Stimulated activated CD8-positive, alpha-beta memory T cell treated with anti-CD3 and anti-CD28 coated beads, Interleukin-7, amount 100 ng/mL, for 4 hours (primary cell): ENCODE results near the gene UBL4A.
A peak's percentile ranks its signal among the peaks of the same experiment; 100 is the strongest.
"Not testable (repeated sequence)": the region's sequence is repeated elsewhere in the genome, so short reads cannot be mapped to it uniquely, and the experiment has no call there.

Experiments used
- DNase-seq, 2 donors: peaks; one replicate each; pipeline ENCODE4 v3.0.0-alpha.2; 2020; ENCODE audit warnings: low read depth in 2 of 2

UBL4A gene

DNA sequence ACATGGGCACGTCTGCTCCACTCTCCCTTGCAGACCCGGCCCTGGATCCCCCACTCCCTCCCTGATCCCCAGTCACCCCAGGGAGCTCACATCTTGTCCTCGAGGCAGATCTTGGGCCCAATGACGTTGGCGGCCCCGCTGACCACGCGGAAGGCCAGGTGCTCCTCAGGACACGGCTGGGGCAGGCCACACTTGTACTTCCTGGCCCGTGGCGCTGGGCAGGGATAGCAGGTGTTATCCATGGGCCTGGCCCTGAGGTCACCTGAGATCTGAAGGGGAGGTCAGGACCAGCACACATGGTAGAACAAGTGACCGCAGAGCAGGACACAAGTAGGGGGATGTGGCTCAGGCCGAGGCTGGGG lies 21.9 kb upstream of the UBL4A start:
- DNase-seq, result no peak

DNA sequence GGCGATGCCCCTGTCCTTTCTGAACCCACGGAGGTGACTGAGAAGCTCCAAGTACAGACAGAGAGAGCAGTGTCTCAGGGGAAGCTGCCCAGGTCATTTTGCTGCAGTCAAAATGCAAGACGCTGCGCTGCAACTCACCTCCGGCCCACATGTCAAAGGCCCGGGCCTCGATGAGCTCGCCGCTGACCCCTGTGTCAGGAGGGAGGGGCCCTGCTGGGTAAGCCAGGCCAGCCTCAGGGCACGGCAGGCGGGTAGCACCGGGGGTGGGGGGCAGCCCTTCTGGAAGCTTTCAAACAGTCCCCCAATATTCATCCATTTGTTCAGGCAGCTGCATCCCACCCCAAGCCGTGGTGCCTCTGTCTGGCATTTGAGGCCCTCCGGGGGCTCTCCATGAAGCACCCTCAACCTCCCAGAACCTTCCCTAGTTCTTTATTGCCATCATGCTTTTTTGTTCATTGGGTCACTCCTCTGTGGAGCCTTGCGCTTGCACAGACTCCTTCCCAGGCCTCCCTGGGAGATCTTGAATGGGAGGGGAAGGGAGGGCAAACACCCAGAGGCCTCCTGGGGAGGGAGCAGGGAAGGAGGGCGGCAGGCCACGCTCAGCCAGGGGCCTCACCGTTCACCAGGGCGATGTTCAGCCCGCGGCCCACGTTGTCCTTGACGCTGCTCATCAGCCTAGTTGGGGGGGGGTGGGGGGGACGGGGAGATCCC lies 21.4 kb upstream of the UBL4A start:
- DNase-seq, result no peak

DNA sequence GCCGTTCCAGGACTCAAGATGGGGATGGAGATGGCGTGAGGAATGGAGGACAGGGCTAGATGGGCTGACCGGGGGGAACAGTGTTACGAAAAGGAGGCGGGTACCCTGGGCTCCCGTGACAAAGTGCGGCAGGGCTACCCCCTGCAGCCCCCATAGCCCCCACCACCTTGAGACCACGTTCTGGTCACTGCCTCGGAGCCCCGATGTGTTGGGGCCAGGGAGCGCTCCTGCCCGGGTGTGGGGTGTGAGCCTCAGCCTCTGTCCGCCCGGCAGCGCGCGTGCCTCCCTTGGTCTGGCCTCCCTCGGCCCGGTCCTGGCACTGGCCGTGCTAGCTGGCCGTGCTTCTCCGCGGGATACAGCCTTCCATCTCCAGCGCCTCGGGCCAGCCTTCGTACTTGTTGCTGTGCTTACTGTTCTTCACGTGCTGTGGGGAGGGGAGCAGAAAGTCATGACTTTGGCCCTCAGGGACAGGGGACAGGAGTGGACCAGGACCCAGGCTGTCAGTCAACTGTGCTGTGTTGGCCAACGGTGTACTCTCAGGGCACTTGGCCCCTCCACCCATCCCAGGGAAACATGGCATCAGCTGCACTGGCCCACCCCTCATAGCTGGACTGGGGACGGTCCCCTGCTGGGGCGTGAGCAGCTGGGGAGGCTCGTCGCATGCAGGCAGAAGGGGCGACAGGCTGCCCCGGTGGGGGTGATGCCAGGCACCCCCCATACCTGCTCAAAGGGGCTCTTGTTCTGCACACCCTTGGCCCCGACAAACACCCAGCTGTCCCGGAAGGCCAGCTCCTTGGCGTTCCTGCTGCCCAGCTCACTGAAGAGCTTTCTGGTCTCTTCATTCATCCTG lies 20.3 kb upstream of the UBL4A start:
- no peak for DNase-seq

DNA sequence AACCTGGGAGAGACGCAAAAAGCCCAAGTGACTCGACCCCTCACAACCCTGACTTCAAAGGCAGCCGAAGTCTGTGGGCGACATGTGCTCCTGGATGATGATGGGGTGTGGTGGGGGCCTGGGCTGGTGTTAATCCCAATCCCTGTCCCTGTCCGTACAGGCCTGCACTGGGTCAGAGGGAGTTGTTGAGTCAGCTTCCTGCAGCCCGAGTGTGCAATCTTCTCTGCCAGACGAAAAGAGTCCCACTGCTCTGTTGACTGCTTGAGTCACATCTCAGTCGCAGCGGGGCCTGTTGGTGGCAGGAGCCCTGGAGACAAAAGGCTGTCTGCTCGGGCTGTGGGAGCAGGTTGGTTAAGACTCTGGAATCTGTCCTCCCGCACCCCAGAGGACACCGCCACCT lies 19.3 kb upstream of the UBL4A start:
- DNase-seq, result no peak

DNA sequence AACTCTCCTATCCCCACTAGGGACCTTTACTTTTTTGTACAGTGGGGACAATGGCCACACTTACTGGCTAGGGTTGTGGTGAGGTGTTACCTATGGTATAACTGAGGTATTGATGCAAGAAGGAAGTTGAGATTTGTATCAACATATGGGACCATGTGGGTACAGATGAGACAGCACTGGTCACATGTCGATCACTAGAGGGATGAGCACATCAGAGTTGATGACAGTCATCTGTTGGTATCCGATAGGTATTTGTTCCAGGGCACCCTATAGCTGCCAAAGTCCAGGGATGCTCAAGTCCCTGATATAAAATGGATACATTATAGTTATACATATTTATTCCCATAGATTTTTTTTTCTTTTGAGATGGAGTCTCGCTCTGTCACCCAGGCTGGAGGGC lies 16.6 kb upstream of the UBL4A start:
- DNase-seq, result no peak

DNA sequence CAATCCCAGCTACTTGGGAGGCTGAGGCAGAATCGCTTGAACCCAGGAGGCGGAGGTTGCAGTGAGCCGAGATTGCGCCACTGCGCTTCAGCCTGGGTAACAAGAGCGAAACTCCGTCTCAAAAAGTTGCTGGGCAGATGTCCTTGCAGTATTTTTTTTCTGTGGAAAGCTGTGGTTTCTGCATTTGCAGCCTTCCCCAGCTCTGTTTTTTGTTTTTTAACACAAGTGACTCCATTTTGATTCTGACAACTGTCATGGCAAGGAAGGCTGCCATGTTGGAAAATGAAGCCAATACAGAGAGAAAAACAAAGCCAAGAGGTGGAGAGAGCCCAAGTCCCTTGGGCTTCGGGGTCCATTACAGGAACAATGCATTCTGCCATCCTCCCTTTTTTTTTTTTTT lies 15.7 kb upstream of the UBL4A start:
- DNase-seq, result no peak

DNA sequence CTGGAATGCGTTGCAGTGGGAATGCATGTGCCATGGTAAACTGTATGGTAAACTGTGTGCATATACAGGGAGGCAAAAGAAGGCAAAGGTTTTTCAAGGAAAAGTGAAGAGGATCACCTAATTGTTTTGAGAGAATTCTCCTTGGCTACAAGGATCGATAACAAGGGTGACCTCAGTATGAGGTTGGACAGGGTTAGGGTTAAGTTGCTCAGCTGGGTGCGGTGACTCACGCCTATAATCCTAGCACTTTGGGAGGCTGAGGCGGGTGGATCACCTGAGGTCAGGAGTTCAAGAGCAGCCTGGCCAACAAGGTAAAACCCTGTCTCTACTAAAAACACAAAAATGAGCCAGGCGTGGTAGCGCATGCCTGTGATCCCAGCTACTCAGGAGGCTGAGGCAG lies 15.0 kb upstream of the UBL4A start:
- DNase-seq, result not testable (repeated sequence)

DNA sequence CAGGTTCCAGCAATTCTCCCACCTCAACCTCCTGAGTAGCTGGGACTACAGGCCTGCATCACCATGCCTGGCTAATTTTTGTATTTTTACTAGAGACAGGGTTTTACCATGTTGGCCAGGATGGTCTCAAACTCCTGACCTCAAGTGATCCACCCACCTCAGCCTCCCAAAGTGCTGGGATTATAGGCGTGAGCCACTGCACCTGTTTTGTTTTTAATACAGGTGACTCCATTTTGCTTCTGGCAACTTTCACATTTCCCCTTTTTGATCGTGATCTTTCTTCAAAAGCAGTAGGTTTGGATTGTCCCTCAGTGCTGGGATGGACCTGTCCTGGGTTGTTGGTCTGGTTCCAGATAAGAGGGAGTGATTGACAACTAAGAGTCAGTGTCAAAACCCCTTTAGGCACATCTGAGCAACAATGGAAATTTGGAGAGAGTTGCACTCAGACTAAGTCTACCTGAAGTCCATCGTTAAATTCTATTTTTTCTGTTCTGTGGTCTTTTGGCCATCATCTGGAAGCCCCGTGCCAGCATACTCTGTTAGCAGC lies 10.2 kb upstream of the UBL4A start:
- DNase-seq, result not testable (repeated sequence)

DNA sequence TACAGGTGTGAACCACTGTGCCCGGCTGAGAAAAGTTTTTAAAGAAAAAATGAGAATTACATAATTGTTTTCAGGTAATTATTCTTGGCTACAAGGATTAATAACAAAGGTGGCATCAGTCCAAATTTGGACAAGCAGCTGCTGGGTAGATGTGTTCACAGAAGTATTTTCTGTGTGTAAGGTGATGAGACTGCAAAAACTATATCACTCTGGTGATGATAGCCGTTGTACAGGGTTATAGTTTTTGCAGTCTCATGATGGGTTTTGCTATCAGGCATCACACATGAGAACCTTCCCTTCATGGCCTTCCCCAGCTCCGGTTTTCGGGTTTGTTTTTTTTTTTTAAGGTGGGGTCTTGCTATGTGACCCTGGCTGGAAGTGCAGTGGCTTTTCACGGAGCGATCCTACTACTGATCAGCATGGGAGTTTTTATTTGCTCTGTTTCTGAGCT lies 9.1 kb upstream of the UBL4A start:
- DNase-seq, result no peak

DNA sequence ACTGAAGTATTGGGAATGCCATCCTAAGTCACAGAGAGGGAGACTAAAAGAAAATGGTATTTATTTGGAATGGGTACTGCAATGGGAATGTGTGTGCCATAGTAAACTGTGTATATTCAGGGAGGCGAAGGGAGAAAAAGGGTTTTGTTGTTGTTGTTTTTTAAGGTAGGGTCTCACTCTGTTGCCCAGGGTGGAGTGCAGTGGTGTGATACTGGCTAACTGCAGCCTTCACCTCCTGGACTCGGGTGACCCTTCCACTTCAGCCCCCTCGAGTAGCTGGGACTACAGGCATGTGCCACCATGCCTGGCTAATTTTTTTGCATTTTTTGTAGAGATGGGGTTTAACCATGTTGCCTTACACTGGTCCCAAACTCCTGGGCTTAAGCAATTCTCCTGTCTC lies 8.3 kb upstream of the UBL4A start:
- no peak for DNase-seq

DNA sequence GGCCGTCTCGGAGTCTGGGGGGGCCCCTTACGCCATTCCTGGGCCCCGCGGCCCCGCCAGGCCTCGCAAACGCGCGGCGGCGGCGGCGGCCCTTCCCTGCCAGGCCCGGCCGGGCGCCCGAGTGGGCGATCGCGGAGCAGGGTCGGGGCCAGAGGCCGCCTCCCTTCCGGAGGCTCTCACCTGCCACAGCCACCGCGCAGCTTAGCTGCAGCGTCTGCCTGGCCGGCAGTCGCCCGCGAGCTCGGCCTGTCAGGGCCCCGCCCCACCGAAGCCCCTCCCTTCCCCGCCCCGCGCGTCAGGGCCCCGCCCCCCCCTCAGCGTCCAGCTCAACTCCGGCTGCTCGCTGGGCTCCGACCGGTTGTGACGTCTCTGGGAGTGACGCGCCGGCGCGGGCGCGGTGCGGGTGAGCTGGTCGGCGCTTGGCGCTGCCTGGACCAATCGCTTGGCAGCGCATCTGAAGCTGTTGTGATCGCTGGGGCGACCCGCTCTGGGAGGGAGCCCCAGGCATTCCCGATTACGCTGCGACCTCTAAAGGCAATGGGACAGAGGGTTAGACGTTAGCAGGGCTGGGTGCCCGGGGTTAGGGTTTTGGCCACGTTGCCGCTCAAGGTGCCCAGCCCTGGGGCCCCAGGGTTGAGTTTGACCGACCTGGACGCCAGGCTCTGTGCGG lies 4.1 kb upstream of the UBL4A start, which contains the start of gene SLC10A3:
TSS of gene SLC10A3 (minus strand) at position 216 of the 670 bp plus-strand sequence. CDS start 1,689 bp downstream, outside the sequence.
- DNase-seq, result peak; percentile 78 to 84

DNA sequence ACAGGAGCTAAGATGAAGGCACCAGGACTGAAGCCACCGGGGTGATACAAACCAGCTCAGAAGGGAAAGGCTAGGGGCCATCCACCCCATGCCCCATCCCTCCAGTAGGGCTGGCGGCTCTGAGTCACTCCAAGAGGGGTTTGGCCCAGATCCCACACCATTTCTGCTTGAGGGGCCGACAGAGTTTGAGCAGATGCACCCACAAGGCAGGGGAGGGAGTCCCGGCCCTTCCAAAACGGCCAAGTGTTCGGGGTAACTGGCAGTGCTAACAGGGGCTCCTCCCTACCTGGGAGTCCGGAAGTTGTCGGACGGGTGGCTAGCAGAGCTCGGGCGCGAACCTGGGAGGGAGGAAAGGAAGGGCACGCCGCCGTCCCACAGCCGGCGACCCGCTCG lies 3.6 kb upstream of the UBL4A start:
- DNase-seq, result no peak

DNA sequence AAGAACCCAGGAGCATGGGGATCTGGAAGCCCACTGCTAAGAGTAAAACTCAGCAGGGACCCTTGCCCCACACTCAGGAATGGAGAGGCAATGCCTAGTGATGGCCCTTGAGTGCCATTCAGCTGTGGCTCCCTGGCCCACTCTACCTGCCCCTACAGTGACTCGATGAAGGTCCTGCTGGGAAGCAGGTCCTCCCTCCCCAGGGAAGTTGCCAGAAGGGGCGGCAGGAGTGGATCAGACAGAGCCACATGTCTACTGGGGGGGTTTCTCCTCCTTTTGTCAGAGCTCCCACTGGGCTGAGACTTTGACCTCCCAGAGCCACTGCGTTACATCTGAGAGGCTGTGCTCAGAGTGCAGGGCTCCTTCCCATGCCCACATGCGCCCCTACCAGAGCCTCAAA lies 2.8 kb upstream of the UBL4A start:
- no peak for DNase-seq

DNA sequence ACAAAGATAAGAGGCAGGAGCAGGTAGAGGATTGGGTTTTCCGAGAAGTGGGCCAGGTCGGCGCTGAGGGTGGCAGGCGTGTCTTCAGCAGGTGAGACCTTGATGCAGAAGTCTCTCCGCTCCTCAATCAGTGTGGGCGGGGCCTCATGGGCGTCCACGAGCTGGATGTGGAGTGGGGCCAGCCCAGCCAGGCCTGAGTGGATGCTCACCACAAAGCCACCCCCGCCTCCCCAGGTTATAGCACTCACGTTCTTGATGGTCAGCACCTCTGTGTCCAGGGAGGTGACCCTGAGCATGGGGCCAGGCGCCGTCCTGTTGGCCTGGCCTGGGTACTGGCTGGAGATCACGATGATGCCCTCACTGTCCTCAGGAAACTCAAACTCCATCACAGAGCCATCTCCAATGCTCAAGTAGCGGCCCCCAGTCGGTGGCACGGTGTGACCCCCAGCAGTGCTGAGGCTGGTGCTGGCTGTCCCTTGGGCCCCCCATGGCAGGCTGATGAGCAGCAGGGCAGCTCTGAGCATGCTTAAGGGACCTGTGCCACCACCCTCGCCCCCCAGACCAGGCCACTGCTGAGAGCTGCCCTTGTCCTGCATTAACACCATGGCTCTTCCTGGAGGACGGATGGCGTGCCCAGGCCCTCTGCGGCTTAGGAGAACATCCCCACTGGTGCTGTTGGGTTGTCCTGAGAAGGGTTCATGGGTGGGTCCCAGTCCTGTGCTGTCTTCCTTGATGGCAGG lies 2.1 kb upstream of the UBL4A start:
- DNase-seq, result no peak

DNA sequence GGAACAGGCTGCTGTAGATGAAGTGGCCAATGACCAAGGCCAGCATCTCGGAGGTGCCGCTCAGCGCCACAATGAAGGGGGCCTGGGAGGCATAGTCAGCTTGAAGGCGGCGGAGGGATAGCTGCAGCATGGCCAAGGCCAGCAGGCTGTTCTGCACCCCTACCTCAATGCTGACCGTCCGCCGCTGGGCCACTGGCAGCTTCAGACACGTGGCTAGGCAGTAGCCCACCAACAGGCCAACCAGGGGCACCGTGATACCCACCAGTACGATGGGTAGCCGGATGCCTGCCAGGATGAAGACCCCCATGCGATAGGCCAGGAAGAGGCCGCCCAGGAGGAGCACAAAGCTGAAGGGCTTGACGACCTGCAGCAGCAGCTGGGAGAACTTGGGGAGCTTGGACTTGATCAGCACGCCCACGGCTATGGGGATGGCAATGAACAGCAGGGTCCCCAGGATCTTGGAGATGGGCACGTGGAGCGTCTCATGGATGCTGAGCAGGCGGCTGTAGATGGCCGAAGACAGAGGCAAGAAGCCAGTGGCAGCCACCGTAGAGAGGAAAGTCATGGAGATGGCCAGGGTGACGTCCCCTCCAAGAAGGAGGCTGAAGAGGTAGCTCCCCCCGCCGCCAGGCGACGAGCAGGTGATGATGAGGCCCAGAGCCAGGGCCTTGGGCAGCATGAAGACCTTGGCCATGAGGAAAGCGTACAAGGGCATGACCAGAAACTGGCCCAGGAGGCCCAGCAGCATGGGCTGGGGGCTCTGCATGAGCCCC lies 1.3 kb upstream of the UBL4A start:
- DNase-seq, result no peak

DNA sequence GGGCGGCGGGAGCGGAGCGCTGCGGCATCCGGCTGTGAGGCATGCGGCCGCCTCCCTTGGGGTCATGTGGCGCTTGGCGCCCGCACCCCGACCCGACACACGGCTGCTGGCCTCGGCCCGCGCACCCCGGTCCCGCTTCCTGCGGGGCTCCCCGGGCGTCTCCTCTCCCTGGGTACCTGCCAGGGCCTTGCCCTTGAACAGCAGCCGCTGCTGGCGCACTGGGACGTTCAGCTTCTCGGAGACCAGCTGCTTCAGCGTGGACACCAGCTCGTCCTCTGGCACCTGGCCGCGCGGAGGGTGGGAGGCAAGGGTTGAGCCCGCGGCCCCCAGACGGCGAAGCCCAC lies 391 bp downstream of the UBL4A start:
- DNase-seq, result peak in 1 of 2 donors; percentile 16

DNA sequence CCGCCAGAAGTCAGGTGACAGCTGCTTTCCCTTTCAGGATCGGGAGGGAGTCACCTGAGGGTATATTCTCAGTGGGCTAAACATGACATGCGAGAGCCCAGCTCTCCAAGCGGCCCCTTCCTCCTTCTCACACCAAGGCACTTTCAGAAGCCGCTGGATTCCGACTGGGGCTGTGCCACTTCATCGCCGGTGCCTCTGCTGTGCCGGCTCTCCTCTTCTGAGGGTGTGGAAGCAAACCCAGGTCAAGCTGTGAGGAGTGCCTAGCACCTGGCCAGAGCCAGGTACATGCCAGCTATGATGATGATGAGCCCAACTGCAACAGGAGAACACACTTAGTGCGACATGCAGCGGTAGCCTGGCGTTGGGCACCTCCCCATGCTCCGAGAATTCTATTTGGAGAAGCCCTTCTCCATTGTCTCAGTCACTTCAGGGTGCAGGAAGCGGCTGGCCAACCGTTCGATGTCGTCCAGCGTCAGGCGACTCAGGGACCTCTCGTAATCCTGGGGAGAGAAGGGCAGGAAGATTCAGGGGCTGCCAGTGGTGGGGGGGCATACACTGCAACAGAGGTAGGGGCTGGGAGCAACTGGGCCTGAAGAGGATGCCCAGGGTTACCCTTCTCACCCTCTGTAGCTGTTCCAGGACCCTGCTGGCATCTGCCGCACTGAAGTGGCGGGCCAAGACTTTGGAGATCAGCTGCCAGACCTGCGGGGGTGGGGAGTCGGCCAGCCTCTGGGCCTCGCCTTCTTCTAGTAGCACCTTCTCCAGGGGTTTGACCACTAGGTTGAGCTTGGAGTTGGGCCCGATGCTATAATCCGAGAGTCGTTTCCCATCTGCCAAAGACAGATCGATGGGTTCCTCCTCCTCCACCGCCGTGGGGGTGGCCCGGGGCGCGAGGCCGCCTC lies 1.0 kb downstream of the UBL4A start:
- no peak for DNase-seq

DNA sequence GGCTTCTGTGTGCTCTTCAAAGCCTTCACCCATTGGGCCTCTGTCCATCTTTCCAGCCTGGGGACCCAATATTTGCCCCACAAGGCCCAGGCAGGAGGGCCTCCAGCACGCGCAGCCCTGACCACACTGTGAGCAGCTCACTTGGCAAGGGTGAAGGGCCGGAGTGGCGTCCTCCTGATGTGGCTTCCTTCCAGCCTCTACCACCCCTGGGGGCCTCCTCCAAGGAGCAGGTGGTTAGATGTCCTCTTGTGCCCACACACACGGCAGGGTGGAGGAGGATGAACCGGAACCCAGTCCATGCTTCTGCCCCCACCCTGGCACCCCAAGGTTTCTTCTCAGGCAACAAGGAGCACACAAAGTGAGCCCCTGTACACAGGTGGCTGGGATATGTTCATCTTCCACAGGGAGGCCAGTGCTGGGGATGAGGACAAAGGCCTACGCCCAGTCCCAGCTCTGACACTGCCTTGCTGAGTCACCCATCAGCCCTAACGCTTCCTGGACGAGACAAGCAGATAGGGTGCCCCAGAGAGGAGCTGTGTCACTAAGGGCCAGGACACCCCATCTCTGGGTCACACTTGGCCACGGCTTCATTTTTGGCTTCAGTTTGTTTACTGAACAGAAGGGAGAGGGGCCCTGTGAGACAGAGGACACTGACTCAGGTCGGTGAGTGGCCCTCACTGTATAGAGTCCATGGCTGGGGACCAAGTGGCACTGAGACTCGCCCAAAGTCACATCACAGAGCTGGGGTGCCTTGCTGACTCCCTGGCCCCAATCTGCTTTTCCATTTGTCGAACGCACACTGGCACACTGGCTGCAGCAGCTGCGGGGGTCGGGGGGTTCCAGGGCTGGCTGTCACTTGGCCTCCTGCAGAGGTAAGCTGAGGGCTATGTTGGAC lies 1.9 kb downstream of the UBL4A start:
- DNase-seq, result no peak

DNA sequence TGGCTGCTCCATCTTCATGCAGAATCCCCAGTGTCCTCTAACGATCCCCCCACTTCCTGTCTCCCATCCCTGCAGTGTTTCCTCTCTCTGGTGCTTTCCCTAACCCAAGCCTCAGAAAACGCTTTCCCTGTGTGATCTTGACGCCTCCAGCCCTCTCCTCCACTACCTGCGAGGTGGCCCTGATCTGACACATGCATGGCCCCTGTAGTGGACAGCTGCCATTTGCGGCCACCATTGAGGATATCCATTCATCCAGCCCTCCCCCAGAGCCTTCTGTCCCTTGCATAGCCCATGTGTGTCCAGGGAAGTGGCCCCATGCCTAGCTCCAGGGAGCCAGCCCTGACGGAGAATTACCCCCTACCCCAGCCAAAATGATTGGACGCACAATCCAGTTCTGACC lies 3.1 kb downstream of the UBL4A start:
- DNase-seq, result no peak
